Coronary artery (tissue), 2 donors: ENCODE measurements around the gene BPIFB3.
A peak's percentile ranks its signal among the peaks of the same experiment; 100 is the strongest.
"Not testable (repeated sequence)": the region's sequence is repeated elsewhere in the genome, so short reads cannot be mapped to it uniquely, and the experiment has no call there.

ENCODE experiments used
- DNase-seq: peaks from one replicate; pipeline ENCODE4 v3.0.0-alpha.2; 2017; ENCODE audit warnings: low spot score
- H3K27ac ChIP-seq, 2 donors: fragments of 200-600 bp; sonication (generic); one replicate each; pipeline ENCODE4 v1.5.1; 2016 to 2019
- H3K4me3 ChIP-seq: fragments of 200-600 bp; sonication (generic); 2 replicates; pipeline ENCODE4 v1.5.1; 2016; ENCODE audit warnings: mild to moderate bottlenecking, moderate library complexity
- TF ChIP-seq, protein P1 (sequence below): fragments of 200-600 bp; sonication (generic); IDR thresholded peaks from one replicate; pipeline ENCODE4 v1.5.1; 2019; ENCODE audit warnings: antibody characterized with exemption

Gene BPIFB3

DNA sequence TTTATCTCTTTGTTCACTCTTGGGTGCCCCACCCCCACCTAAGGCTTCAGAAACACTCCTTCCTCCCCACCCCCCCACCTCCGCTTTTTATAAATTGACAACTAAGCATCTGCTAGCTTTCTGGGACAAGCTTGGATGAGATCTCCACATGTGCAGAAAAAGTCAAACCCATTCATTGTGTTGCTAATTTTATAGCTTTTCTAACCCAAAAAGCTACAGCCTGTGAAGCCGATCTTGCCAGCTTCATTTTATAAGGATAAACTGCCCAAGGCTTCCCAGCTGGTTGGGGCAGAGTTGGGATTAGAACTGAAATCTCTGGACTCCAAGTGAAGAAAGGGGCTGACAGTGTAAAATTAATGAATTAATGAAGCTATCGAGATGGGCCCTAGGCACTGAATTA, 49.9 kb downstream of the BPIFB3 start:
- H3K4me3 ChIP-seq: no peak overlapping the region
- DNase-seq: no peak
- TF ChIP-seq, protein P1, sequence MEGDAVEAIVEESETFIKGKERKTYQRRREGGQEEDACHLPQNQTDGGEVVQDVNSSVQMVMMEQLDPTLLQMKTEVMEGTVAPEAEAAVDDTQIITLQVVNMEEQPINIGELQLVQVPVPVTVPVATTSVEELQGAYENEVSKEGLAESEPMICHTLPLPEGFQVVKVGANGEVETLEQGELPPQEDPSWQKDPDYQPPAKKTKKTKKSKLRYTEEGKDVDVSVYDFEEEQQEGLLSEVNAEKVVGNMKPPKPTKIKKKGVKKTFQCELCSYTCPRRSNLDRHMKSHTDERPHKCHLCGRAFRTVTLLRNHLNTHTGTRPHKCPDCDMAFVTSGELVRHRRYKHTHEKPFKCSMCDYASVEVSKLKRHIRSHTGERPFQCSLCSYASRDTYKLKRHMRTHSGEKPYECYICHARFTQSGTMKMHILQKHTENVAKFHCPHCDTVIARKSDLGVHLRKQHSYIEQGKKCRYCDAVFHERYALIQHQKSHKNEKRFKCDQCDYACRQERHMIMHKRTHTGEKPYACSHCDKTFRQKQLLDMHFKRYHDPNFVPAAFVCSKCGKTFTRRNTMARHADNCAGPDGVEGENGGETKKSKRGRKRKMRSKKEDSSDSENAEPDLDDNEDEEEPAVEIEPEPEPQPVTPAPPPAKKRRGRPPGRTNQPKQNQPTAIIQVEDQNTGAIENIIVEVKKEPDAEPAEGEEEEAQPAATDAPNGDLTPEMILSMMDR: no peak
- H3K27ac ChIP-seq: no peak overlapping the region

DNA sequence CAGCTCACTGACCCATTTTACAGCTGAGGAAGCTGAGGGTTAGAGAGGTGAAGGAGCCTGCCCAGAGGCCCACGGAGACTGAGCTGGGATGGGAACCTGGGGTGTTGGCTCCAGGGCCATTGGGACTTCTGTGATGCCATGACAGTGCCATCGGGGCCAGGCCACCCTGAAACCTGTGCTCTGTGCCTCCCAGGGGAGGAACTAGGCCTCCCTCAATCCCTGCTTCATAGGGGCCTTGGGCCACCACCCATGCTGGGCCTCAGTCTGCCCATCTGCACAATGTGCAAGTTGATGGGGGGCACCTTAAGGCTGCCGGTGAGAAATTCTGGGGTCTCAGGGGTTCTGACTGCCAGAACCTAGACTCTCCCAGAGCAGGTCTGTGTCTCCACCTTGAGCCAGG, 50.6 kb downstream of the BPIFB3 start:
- no peak for DNase-seq
- TF ChIP-seq, protein P1: no peak
- no peak overlapping the region for H3K4me3 ChIP-seq
- H3K27ac ChIP-seq: no peak overlapping the region

DNA sequence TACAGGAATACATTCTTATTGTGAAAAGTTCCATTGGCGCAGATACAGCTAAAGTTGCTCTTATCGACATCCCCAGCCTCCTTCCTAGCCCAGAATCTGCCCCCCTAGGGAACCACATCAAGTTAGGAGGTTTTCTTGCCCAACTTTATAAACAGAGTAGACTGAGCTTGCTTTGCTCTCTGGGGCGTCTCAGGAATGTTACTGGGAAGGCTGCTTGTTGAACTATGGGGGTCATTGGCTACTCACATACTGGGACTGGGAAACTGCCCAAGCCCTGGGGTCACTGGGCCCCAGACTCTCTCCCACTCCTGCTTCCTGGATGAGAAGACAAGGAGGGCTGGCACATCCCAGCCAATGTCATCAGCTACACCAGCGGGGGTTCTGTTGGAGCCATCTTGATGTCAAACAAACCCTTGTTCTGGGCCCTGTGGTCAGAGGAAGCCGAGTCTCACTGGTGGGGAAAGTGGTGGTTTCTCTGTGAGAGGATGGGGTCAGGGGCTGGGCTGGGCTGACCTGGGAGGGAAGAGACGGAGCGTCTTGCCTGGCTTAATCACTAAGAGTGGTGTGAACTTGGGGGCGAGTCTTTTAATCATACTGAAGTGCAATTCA, 51.7 kb downstream of the BPIFB3 start:
- no peak for DNase-seq
- Histone ChIP-seq H3K27ac (peak overlapping the region in 1 of 2 donors; percentile 66), H3K4me3 (no peak overlapping the region)
- TF ChIP-seq, protein P1: no peak

DNA sequence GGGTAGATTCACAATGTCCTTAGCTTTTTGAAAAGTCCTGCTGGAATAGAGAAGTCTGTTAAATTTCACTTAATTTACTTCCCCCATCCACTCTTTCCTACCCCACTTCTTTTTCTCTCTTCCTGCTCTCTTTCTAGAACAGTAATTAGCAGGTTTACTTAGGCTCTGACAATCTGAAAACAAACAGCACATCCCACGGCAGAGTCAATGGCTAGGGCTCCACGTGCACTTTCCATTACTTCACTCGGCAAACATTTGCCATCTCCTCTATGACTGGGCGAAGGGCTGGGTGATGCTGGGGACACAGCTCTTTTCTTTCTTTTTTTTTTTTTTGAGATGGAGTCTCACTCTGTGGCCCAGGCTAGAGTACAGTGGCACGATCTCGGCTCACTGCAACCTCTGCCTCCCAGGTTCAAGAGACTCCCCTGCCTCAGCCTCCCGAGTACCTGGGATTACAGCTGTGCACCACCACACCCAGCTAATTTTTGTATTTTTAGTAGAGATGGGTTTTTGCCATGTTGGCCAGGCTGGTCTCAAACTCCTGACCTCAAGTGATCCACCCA, 52.4 kb downstream of the BPIFB3 start:
- DNase-seq, H3K4me3 ChIP-seq: not testable (repeated sequence)
- peak overlapping the region in 1 of 2 donors; percentile 66 for H3K27ac ChIP-seq

DNA sequence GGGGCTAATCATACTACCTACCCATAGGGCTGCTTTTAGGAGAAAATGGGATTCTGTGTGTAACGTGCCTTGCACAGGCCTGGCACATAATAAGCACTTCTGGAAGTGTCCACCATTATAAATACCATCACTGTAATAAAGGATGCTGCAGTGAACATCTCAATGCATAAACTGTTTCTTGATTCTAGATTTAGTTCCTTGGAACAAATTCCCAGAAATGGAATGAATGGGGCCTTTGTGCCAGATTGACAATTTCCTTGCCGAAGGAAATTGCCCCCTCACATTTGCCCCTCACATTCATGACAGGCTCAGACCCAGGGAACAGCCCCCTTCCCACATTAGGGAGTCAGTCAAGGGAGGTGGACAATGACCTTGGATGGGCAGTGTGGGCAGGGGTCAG, 55.0 kb downstream of the BPIFB3 start:
- no peak overlapping the region for H3K27ac ChIP-seq
- TF ChIP-seq, protein P1: no peak
- DNase-seq: no peak
- H3K4me3 ChIP-seq: no peak overlapping the region

DNA sequence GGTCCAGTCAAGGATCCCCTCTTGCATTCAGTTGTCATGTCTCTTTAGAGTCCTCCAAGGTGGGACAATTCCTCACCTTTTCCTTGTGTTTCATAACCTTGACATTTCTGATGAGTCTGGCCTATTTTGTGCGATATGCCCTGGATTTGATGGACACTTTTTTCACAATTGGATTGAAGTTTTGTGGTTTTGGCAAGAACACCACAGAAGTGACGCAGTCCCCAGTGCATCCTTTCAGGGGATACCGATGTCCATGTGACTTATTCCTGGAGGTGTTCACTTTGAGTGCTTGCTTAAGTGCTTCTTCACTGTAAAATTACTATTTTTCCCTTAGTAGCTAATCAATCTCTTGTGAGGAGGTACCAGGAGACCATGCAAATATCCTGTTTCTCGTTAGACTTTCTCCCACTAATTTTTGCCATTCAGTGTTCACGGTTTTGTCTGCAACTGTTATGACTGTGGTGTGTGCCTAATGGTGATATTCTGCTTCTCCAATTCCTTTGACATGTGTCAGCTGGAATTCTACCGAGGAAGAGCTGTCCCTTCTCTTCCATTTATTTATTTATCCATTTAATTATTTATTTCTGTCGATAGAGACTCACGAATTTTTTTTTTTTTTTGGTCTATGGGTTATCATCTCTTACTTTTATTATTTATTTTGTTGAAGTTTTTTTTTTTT, 56.6 kb downstream of the BPIFB3 start:
- Histone ChIP-seq H3K4me3 (no peak overlapping the region), H3K27ac (no peak overlapping the region)
- TF ChIP-seq, protein P1: no peak
- no peak for DNase-seq

DNA sequence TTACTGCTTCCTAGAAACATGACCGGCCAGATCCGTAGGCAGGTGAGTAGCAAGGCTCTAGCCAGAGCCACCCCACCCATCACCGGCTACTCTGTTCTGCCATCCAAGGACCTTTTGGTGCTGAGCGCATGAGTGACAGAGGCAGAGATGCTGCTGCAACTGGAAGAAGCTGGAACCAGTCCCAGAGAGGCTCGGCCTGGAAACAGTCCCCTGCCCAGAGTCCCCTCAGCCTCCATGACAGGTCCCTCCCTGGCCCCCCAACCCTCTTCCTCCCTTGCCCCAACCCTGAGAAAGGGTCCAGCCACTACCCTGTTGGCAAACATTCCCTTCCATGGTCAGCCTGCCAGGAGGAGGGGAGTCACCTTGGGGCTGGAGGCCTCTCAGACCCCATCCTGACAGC, 57.6 kb downstream of the BPIFB3 start:
- TF ChIP-seq, protein P1: no peak
- H3K4me3 ChIP-seq: no peak overlapping the region

More for the DNA sequence above, 57.6 kb downstream of the BPIFB3 start:
- no peak overlapping the region for H3K27ac ChIP-seq
- no peak for DNase-seq
